Heart left ventricle (tissue), 16 donors: ENCODE results near the gene LARP1. TPM values are rescaled to one million over a fixed set of nuclear protein-coding genes. Genes with fewer than 3 reads are reported as not detected.

ENCODE experiments used
- ATAC-seq, 4 donors: fragments of 200-7000 bp; cut with Tn5 transposase; one replicate each; pipeline ENCODE4 v1.9.1; 2020 to 2022; ENCODE audit warnings: moderate library complexity in 4 of 4, mild to moderate bottlenecking in 3 of 4, moderate number of reproducible peaks in 1 of 4
- DNase-seq, 5 donors: peaks; one replicate each; pipeline ENCODE4 v3.0.0-alpha.2; 2020
- H3K27ac ChIP-seq, 12 donors: fragments of 200-600 bp; sonication (generic) in 4 of 12; one replicate each; pipeline versions ENCODE4 v1.5.0 to v1.8.0; 2016 to 2022; ENCODE audit warnings: mild to moderate bottlenecking in 2 of 12
- H3K27me3 ChIP-seq, 9 donors: fragments of 200-600 bp; sonication (generic) in 2 of 9; one replicate each; pipeline versions ENCODE4 v1.5.1 to v1.8.0; 2016 to 2022; ENCODE audit warnings: mild to moderate bottlenecking in 3 of 9
- H3K36me3 ChIP-seq, 9 donors: fragments of 200-600 bp; sonication (generic) in 2 of 9; one replicate each; pipeline versions ENCODE4 v1.5.0 to v1.8.0; 2018 to 2022; ENCODE audit warnings: mild to moderate bottlenecking in 2 of 9
- H3K4me1 ChIP-seq, 12 donors: fragments of 200-600 bp; sonication (generic) in 4 of 12; one replicate each; pipeline versions ENCODE4 v1.5.0 to v1.8.0; 2016 to 2022; ENCODE audit warnings: mild to moderate bottlenecking in 3 of 12
- H3K4me3 ChIP-seq, 12 donors: fragments of 200-600 bp; sonication (generic) in 4 of 12; one replicate each; pipeline versions ENCODE4 v1.5.0 to v1.8.0; 2017 to 2022; ENCODE audit warnings: mild to moderate bottlenecking in 9 of 12, moderate library complexity in 4 of 12
- H3K9me3 ChIP-seq, 12 donors: fragments of 200-600 bp; sonication (generic) in 4 of 12; one replicate each; pipeline versions ENCODE4 v1.5.0 to v1.8.0; 2016 to 2022; ENCODE audit warnings: mild to moderate bottlenecking in 1 of 12
- POLR2A ChIP-seq, 2 donors: fragments of 450-650 bp; IDR thresholded peaks; one replicate each; pipeline ENCODE4 v1.6.1; 2017; ENCODE audit warnings: antibody characterized with exemption in 2 of 2, mild to moderate bottlenecking in 2 of 2, moderate library complexity in 2 of 2
- WGBS, 4 donors: extraction: QIAGEN DNeasy Blood & Tissue Kit in 2 of 4; methylation state at CpG; one replicate each; pipeline versions ENCODE4 v1.1.5 to v1.1.7; 2013 to 2018; 5-methylcytosine and 5-hydroxymethylcytosine counted together
- intact Hi-C, 10 donors: fragments of 100-400 bp; cut with DNase I; formaldehyde crosslinking; loops; one replicate each; pipeline versions ENCODE4 v1.11.1 to v1.14.2; 2022
- polyA plus RNA-seq, 2 donors: library from polyadenylated mRNA; stranded (reverse); fragments of 200-250 nt; gene quantifications; one replicate each; pipeline ENCODE4 v1.2.3, GENCODE V29; 2013
- total RNA-seq, 9 donors: library from RNA; depleted of rRNA in 2 of 9; stranded (reverse); fragments of >200 nt in 2 of 9; fragmentation: NEBNext Ultra II Directional in 3 of 9; extraction: Animal tissue kit (Norgen Biotek cat#: 25700) in 3 of 9; gene quantifications; one replicate each; pipeline versions ENCODE4 v1.1.0 to v1.2.4, GENCODE V29; 2016 to 2023
- TF ChIP-seq, protein P1 (sequence below), 12 donors: fragments of 200-600 bp; sonication (generic) in 4 of 12; IDR thresholded peaks; one replicate each; pipeline versions ENCODE4 v1.5.0 to v1.8.0; 2018 to 2022; ENCODE audit warnings: antibody characterized with exemption in 12 of 12, mild to moderate bottlenecking in 5 of 12
- donor health status: ischemic (EF 13 %, LVEDD 7.1; RV severe dilation, severe dysfunction).
- donor health status: healthy with polysubstance abuse.
- donor health status: DM: no; HTN: yes; CAD: no.
- donor health status: DM: no; HTN: no; CAD: no.
- donor health status: ischemic (EF 25% LVEDD 6.9; RV normal size, moderate dysfunction).
- donor health status: ischemic (EF 25% LVEDD 5.7; RV mildly dilated, moderate dysfunction).
- donor health status: healthy.
- donor health status: DM: yes; HTN: yes; CAD: no.
- donor health status: ischemic (EF 35%, LVEDD 5.7; RV mildly dilated, moderate dysfunction).
- donor health status: nonischemic (EF 11% LVEDD 7.7; RV severe dilation, severe dysfunction).
- donor health status: DM: yes; HTN: yes; CAD: no.
- donor health status: PGD.
- donor health status: ischemic (EF 29% LVEDD 5.4; RV normal size, mild dysfunction).
- donor health status: nonischemic (EF 23%, LVEDD 6.1; RV moderate dilation, normal function).

Gene LARP1
- total and polyA plus RNA-seq, 11 donors: 36.5 to 189 (median 164) TPM

DNA sequence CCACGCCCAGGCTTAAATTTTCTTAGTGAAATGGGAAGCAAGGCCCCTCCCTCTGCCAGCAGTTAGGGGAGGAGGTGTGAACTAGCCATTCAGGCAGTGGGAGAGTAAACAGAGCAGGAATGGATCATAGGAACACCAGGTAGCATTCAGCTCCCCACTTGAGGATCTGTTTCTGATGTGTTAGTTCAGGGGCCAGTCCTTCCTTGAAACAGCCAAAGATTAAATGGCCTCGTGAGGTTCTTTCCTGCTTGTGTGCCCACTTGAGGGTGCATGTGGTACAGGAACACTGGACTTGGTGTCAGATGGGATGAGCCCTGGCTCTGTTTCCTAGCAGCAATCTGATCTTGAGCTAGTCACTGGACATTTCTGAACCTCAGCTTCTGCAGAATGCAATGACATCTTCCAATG, 74.0 kb downstream of the LARP1 start:
- Histone ChIP-seq H3K4me3 (no peak overlapping the region), H3K9me3 (no peaks in the 10 kb centered on the region), H3K4me1 (peaks cover 0 to 13% (median 0%) of the 10 kb centered on the region in 12 donors), H3K27me3 (no peaks in the 10 kb centered on the region), H3K36me3 (peaks cover 0 to 98% (median 52%) of the 10 kb centered on the region in 9 donors), H3K27ac (peak overlapping the region in 1 of 12 donors; percentile 37)
- ATAC-seq (no peak), DNase-seq (no peak)
- 81 to 89% (median 82%) methylated on average over 2 of the region's 2 CpGs for WGBS, 4 donors
- TF ChIP-seq, protein P1, sequence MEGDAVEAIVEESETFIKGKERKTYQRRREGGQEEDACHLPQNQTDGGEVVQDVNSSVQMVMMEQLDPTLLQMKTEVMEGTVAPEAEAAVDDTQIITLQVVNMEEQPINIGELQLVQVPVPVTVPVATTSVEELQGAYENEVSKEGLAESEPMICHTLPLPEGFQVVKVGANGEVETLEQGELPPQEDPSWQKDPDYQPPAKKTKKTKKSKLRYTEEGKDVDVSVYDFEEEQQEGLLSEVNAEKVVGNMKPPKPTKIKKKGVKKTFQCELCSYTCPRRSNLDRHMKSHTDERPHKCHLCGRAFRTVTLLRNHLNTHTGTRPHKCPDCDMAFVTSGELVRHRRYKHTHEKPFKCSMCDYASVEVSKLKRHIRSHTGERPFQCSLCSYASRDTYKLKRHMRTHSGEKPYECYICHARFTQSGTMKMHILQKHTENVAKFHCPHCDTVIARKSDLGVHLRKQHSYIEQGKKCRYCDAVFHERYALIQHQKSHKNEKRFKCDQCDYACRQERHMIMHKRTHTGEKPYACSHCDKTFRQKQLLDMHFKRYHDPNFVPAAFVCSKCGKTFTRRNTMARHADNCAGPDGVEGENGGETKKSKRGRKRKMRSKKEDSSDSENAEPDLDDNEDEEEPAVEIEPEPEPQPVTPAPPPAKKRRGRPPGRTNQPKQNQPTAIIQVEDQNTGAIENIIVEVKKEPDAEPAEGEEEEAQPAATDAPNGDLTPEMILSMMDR (IDR thresholded peaks at IDR 0.05): no peak
- intact Hi-C loops: no loop called here

DNA sequence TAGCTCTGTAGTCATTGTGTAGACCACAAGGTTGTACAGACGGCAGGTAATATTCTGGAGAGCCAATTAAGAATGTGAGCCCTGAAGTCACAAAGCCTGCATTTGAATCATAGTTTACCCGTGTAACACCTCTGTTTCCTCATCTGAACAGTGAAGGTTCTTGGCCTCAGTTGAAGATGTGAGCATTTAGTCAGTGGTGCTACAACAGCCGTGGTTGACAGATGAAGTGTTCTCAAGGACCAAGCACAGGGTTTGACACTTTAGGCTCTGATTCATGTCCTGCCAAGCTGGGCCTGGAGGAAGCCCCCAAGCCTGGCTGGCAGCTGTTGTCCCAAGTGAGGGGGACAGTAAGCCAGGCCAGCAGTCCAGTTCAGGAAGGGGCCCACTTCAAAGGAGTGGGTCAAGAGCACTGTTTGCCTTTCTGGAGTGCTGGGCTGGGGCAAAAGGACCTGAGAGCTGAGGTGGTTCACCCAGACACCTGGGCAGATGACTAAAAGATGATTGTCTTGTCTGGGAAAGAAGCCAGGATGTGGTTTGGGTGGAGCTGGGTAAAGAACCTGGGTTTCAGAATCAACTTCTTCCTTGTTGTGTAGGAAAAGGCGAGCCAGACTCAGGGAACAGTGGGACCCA, 74.5 kb downstream of the LARP1 start:
- DNase-seq (no peak), ATAC-seq (no peak)
- intact Hi-C loops: no loop called here
- no peaks in the 10 kb centered on the region for H3K9me3 ChIP-seq
- no peak overlapping the region for H3K4me3 ChIP-seq
- peaks cover 0 to 98% (median 49%) of the 10 kb centered on the region in 9 donors for H3K36me3 ChIP-seq
- H3K27me3 ChIP-seq: no peaks in the 10 kb centered on the region
- H3K4me1 ChIP-seq: peaks cover 0 to 18% (median 4%) of the 10 kb centered on the region in 12 donors
- H3K27ac ChIP-seq: peak overlapping the region in 1 of 12 donors; percentile 37
- 76 to 85% (median 81%) methylated on average over 4 of the region's 4 CpGs for WGBS, 4 donors
- TF ChIP-seq POLR2A (IDR thresholded peaks at IDR 0.05): no peak
- TF ChIP-seq, protein P1 (IDR thresholded peaks at IDR 0.05): no peak

DNA sequence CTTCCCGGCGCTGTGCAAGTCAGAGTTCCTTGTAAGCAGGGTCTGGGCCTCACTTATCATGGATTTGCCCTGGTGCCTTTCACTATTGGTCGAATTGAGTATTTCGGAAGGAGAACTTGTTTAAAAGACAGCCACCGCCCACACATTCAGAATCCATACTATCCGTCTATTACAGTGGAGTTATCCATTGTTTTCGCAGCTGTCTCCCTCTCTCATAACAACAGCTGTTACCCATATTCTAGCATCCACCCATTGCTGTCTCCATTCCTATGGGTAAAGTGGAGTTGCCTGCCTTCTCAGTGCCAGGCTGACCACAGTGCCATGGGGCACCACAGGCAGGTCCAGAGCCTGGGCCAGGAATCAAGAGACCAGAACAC, 75.0 kb downstream of the LARP1 start:
- intact Hi-C loops: no loop called here
- H3K27ac ChIP-seq: no peak overlapping the region
- 77 to 90% (median 88%) methylated on average over 7 of the region's 7 CpGs for WGBS, 4 donors
- DNase-seq (no peak), ATAC-seq (no peak)
- H3K36me3 ChIP-seq: peaks cover 0 to 94% (median 48%) of the 10 kb centered on the region in 9 donors
- no peak for TF ChIP-seq POLR2A (IDR thresholded peaks at IDR 0.05)
- TF ChIP-seq, protein P1 (IDR thresholded peaks at IDR 0.05): no peak
- peaks cover 0 to 23% (median 9%) of the 10 kb centered on the region in 12 donors for H3K4me1 ChIP-seq
- H3K27me3 ChIP-seq: no peaks in the 10 kb centered on the region
- H3K4me3 ChIP-seq: no peak overlapping the region
- H3K9me3 ChIP-seq: no peaks in the 10 kb centered on the region

DNA sequence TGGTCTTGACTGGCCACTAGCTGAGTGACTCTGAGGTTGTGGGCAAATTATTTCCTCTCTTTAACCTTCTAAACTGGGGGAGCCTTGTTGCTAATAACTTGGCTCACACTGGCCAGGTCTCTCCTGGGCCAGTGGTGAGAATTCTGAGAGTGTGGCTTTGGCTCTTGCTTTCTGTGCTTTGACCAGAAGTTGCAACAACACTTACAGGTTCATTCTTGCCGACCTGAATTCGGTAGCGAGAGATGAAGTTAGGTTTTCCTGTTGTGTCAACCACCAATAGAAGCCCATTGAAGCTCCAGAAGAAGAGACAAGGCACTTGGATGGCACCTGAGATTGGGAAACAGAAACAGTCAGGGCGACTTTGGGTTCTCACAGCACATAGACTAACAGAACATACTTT, 75.4 kb downstream of the LARP1 start:
- intact Hi-C loops: no loop called here
- Histone ChIP-seq H3K36me3 (peaks cover 0 to 90% (median 46%) of the 10 kb centered on the region in 9 donors), H3K27me3 (no peaks in the 10 kb centered on the region), H3K27ac (no peak overlapping the region), H3K4me3 (no peak overlapping the region), H3K4me1 (peaks cover 0 to 27% (median 13%) of the 10 kb centered on the region in 12 donors), H3K9me3 (no peaks in the 10 kb centered on the region)
- no peak for TF ChIP-seq POLR2A (IDR thresholded peaks at IDR 0.05)
- TF ChIP-seq, protein P1 (IDR thresholded peaks at IDR 0.05): no peak
- WGBS, 4 donors: 90 to 94% (median 91%) methylated on average over 4 of the region's 4 CpGs
- DNase-seq (no peak), ATAC-seq (no peak)
